Suppressor macrophage treated with lipopolysaccharide for 4 hours (primary cell): ENCODE results near the gene PNLIPRP3.
A peak's percentile ranks its signal among the peaks of the same experiment; 100 is the strongest.

Experiments used
- DNase-seq: peaks from one replicate; pipeline ENCODE4 v3.0.0-alpha.2; 2020

Gene PNLIPRP3

DNA sequence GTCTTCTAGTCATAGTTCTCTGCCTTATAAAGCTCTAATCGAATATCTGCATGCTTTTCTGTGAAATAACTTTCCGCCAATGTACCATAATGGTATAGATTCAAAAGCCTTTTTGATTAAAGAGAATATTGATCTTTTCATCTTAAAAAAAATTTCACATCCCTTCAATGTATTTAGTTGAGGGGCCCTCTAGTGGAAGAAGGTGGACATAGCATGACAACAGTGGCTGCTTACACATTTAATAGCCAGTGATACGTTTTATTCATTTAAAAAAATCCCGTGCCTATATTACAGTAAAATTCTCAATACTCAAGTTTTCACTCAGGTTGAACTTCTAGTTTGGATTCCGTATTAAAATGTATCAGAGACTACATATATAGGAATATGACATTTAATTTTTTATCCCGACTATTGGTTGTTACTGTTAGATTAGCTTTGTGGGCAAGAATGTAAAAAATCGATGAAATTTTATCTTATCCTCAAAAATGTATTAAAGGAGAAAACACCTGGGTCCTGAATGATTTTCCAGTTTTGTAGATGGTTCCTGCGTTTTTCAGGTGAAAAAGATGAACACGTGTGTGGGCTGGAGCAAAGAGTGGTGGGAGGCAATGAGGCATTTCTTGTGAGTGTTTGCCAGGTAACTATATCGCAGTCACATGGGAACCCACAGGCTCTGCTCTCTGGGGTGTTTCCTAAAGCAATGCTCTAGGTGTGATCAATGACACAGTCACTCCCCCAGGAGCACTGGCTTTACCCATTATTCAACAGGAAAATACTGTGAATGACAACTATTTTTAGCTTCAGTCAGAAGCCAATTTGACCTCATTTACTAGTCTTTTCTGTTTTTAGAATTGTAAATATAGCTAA lies 94.0 kb downstream of the PNLIPRP3 start:
- peak; percentile 56 for DNase-seq

DNA sequence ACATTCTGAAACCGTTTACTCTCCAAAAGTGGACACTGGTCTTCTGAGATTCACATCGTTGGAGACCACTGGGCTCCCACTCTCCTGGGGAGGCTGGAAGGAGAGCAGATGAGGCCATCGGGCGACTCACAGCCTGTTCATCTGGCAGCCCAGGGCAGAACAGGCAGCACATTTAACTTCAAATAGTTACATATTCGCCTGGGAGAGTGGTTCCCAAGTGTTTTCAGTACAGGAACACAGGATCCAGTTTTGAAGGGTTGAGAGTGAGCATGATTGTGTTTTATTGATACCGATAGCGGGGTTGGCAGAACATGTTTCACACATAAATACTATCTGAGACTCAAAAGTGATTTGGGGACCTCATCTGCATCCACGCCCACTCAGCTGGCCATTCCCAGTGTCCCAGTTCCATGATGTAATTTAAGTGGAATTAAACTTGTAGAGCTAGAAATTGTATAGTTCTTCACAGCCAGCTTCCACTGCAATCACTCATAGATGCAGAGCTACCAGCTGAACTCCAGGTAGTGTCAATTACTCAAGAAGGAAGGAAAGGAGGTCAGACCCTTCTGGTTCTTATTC lies 95.2 kb downstream of the PNLIPRP3 start:
- DNase-seq: no peak

DNA sequence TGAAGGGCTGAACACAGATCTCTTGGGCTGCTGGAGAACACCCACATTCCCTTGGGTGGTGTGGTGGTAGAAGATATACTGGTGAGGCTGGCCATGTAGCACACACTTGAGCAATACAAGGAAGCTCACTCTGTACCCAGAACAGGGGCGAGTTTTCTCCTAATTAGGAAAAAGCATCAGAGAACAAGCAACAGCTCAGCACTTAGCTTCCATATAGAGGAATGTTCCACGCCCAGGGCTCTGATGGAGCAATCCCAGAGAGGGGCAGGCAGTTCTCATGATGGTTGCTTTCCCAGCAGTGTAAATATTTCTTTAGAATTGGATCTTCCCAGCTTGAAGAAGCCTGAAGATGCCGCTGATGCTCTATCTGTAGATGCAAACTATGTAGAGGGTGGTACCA lies 97.1 kb downstream of the PNLIPRP3 start:
- no peak for DNase-seq

DNA sequence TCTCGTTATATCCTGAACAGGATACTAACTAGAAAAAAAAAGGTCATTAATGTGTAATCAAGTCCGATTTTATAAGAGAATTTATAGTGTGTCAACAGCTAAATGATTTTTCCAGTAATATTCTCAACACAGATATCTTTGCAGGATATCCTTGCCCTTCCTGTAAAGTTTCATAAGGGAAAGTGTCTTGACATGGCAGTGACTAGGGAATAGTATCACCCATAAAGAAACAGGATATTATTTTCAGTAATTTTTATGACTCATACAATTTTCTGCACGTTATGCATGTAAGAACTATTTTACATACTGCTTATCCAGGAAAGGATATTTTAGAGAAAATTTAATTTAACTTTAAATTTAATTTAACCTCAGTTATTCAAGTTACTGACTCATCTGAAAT lies 98.6 kb downstream of the PNLIPRP3 start:
- DNase-seq: no peak
